NCI-H2107 treated with DMSO at 0.1 percent for 48 hours (cell line): Measurements from ENCODE around the gene ZP4.
A peak's percentile ranks its signal among the peaks of the same experiment; 100 is the strongest.
"Not testable (repeated sequence)": the region's sequence is repeated elsewhere in the genome, so short reads cannot be mapped to it uniquely, and the experiment has no call there.

ENCODE experiments used
- DNase-seq: peaks from one replicate; lab custom pipeline; 2025; ENCODE audit not compliant: unreplicated experiment; lab: John Stamatoyannopoulos, UW

The ZP4 gene

DNA sequence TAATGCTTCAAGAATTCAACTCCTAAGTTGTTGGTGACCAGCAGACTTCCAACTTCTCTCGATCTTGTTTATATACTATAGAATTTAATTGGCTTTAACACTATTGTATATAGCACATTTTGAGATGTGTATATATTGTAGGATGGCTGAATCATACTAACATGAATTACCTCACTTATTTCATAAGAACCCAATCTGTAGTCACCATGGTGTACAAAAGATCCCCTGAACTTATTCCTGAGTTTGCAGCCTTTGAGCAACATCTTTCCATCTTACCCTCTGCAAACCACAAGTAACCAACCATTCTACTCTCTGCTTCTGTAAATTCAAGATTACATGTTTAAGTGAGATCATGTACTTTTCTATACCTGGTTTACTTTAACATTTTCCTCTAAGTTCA lies 12.3 kb downstream of the ZP4 start:
- no peak for DNase-seq

GRCh38 chr1:237877631-237878030 lies 13.1 kb downstream of the ZP4 start:
- DNase-seq: no peak

GRCh38 chr1:237875291-237875690 lies 15.4 kb downstream of the ZP4 start:
- DNase-seq: no peak

DNA sequence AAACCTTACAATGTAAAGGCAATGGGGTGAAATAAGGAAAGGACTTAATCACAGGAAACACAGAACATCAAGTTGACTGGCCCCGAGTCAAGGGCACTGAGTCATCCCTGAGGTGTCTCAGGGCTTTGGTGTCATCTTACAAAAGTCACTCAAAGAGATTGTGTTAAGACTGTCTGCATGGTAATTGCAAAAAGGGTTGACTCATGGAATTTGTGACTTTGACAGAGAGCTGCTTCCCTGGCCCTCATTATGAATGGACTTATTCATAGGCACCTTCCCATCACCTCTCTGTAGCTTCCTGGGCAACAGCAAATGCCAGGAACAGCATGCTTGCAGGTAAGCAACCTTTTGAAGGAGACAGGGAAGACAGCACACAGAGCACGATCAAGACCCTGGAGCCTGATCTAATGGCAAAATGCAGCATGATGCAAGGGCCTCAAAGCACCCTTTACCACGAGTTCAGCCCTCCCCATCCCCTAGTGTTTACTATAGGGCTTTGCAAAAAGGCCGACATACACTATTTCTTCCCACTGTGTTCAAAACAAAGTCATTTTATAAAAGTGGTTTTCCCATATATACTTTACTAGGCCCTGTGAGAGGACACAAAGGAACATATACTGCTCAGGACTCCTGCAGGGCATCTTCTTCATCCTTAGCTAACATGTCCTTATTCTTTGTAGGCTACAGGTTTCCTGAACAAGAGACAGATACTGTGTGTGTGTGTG lies 17.1 kb downstream of the ZP4 start:
- no peak for DNase-seq

GRCh38 chr1:237868817-237869600 lies 21.7 kb downstream of the ZP4 start:
- DNase-seq: no peak

- no peak for DNase-seq
These were observed 23.3 kb downstream of the ZP4 start for GRCh38 chr1:237867380-237867888.

- no peak for DNase-seq
These were observed 26.1 kb downstream of the ZP4 start for GRCh38 chr1:237864338-237865244.

DNA sequence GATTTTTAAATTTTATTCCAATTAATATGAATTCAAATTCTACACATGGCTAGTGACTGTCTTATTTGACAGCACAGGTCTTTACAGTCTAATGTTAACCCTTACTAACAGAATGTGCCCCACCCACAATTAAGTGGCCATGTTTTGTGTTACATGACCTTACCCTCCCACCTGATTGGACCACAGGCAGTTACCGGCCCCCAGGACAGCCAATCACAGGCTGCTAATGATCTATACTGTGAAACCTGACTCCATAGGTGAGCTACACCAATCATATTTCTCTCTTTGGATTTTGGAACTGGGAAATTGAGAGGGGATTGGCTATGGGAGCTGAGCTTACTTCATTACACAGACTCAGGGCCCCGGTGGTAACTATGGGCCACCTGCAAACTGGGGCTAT lies 27.5 kb downstream of the ZP4 start:
- DNase-seq: no peak

DNA sequence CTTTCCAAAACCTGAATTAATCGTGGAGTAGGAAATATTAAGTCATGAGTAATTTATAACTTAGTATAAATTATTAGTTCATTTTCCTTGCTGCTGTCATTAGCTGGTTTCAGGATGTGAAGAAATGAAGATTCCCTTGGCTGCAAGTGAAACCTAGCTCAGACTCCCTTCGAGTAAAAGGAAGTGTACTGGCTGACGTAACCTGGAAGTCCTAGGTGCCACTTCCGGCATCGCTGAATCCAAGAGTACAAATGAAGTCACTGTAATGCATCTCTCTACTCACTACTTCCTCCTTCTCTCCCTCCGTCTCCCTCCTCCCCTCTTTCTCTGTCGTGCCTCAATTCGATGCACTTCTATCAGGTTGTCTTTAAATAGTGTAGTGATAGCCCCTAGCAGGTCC lies 28.8 kb downstream of the ZP4 start:
- no peak for DNase-seq

GRCh38 chr1:237858992-237859391 lies 31.7 kb downstream of the ZP4 start:
- DNase-seq: no peak

GRCh38 chr1:237857455-237857854 lies 33.3 kb downstream of the ZP4 start:
- DNase-seq: no peak

DNA sequence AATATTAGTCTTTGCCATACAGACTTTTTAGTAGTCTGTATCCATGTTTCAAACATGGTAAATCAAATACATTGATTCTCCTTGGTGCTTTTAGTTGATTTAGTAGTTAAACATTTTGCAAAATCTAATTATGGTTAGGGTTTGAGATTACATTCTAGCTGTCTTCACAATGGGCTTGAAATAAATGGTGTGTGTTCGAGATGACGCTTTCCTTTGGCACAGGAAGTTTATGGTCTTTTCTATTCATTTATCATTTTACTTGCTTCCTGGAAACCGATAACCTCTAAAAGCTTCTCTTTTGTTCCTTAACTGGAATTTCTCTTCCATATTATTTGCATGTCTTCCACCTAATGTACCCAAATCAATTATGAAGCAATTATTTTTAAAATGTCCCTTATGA lies 38.4 kb downstream of the ZP4 start:
- no peak for DNase-seq

- DNase-seq: peak; percentile 23
These were observed 39.4 kb downstream of the ZP4 start for GRCh38 chr1:237851210-237851845.

DNA sequence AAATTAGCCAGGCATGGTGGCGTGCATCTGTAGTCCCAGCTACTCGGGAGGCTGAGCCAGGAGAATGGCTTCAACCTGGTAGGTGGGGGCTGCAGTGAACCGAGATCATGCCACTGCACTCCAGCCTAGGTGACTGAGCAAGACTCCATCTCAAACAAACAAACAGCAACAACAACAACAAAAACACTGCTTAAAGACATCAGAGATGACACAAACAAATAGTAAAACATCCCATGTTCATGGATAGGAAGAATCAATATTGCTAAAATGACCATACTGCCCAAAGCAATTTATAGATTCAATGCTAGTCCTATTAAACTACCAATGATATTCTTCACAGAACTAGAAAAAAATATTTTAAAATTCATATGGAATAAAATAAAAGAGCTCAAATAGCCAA lies 47.2 kb downstream of the ZP4 start:
- DNase-seq: not testable (repeated sequence)

GRCh38 chr1:237841485-237841884 lies 49.2 kb downstream of the ZP4 start:
- DNase-seq: no peak

- no peak for DNase-seq
These were observed 51.7 kb downstream of the ZP4 start for GRCh38 chr1:237838904-237839534.

- no peak for DNase-seq
These were observed 52.4 kb downstream of the ZP4 start for GRCh38 chr1:237838320-237838719.

DNA sequence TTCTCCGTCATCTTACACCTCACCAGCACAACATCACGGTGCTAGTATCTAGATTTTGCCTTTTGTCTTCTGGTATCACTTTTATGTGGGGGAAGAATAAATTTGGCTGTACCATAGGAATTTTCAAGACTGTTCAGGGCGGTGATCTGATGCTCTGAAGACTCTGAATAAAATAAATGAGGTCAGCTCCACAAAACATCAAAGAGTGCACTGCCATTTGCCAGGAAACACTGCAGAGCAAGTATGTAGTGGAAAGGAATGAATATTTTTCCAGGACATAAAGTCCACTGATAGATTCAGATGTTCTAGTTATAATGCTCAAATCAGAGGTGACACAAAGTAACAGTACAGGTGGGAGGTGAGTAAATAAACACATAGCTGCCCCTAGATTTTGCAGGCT lies 56.3 kb downstream of the ZP4 start:
- DNase-seq: no peak

DNA sequence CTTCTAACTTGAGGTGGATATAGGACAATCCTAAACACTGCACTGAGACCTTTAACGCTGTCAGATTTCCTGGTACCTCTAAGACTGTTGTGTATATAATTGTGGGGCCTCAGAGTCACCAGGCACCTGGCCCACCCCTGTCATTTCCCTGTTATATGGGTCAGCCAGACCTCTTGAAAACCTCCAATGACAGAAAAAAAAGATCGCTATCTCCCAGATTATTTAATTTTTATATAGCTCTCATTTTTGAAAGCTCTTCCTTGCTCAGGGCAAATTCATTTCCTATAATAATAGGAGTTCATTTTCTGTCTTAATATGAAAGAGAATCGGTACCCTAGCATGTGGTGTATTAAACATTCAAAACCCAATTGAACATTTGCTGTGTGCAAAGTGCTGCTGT lies 56.7 kb downstream of the ZP4 start:
- DNase-seq: no peak

GRCh38 chr1:237832858-237833257 lies 57.9 kb downstream of the ZP4 start:
- DNase-seq: no peak
